ENCODE data around the gene NCAPD2.

NCAPD2 gene

DNA sequence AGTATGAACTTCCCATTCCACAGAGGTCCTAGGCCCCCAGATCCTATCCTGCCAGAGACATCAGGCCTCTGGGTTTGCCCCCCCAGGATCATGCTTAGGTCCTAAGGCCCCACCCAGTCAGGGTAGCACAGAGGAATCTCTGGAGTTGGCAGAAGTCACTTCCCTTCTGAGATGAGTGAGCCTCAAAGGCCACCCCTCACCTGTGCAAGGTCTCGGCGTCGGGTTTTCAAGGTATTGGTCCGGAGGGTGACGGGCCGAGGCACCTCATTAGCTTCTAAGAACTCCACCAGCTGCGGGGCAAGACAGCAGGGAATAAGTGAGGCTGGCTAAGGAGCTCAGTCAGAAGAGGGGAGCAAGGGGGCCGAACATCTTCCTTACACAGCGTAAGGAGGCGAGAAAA, 69.0 kb downstream of the NCAPD2 start:
- Histone ChIP-seq H3K4me1 (ENCODE audit: insufficient read depth, low read length) (no peaks in the 10 kb centered on the region), H3K36me3 (ENCODE audit: insufficient read depth, low read length) (peaks cover 44% of the 10 kb centered on the region), H3K9me3 (ENCODE audit: control insufficient read depth, insufficient read depth, low read length) (no peaks in the 10 kb centered on the region), H3K9ac (ENCODE audit: low read depth, low read length) (no peak overlapping the region)

DNA sequence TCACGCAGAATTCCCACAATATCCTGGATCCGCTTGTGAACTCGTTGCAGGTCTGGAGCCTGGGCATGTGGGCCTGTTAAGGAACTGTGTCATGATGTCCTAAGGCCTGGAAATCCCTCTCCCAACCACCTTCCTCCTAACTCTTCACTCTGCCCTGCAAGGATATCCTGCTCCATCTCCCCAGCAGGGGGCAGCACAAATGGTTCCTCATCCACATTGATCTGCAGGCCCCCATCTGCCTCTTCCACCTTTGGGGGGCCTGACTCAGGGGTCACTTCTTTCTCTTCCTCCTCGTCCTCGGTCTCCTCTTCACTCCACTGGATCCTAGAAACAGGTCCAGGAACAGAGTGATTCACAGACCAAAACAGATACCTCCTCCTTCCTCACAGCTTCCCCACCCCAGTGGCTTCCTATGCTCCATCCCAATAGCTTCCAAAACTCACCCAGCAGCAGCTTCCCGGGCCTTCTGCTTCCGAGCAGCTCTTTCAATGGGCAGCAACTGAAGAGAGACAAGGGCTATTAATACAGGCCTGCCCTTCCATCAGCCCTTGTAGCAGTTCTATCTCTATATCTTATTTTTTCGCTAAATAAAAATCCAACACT, 69.6 kb downstream of the NCAPD2 start:
- Histone ChIP-seq H3K9me3 (ENCODE audit: control insufficient read depth, insufficient read depth, low read length) (no peaks in the 10 kb centered on the region), H3K36me3 (ENCODE audit: insufficient read depth, low read length) (peaks cover 44% of the 10 kb centered on the region), H3K4me1 (ENCODE audit: insufficient read depth, low read length) (no peaks in the 10 kb centered on the region), H3K9ac (ENCODE audit: low read depth, low read length) (no peak overlapping the region)

DNA sequence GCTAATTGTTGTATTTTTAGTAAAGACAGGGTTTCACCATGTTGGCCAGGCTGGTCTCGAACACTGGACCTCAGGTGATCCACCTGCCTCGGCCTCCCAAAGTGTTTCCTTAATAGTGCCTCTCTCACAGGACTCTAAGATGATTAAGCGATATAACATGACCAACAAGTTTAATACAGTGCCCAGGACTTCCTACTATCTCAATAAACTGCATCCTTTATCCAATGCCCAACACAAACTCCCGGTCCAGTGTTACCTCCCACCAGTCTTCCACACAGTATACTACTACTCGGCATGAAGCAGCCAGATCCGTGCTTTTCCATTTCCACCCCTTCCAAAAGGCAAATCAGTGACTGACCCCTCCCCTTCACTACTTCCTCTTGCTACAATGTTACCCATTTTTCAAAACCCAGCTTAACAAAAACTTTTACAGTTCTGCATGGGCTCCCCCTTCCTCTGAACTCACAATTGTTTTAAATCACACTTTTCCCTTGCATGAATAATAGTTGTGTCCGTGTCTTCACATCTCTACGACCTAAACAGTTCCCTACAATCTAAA, 73.3 kb downstream of the NCAPD2 start:
- no peaks in the 10 kb centered on the region; the same call in 1 of the 2 replicates for H3K4me1 ChIP-seq (ENCODE audit: insufficient read depth, low read length)
- H3K9ac ChIP-seq (ENCODE audit: low read depth, low read length), result peak overlapping the region; percentile 98
- no peaks in the 10 kb centered on the region for H3K9me3 ChIP-seq (ENCODE audit: control insufficient read depth, insufficient read depth, low read length)
- peaks cover 27% of the 10 kb centered on the region for H3K36me3 ChIP-seq (ENCODE audit: insufficient read depth, low read length)

DNA sequence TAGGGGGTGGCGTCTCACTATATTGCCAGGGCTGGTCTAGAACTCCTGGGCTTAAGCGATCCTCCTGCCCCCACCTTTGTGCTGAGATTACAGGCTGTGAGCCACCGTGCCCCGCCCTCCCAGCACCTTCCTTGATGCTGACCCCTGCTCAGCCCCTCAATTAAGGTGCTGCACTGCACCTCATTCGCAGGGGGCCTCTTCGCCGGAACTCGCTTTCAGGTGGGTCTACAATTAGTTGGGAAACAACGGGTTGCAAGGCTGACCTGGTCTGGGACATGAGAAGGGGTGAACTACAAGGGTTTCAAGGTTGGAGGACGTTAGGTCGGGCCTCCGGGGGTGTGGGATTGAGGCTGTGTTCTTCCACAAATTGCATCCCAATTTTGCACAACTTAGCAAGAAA, 75.4 kb downstream of the NCAPD2 start:
- Histone ChIP-seq H3K9ac (ENCODE audit: low read depth, low read length) (peak overlapping the region; percentile 98; the same call in 1 of the 2 replicates), H3K4me1 (ENCODE audit: insufficient read depth, low read length) (no peaks in the 10 kb centered on the region; the same call in 1 of the 2 replicates), H3K9me3 (ENCODE audit: control insufficient read depth, insufficient read depth, low read length) (no peaks in the 10 kb centered on the region), H3K36me3 (ENCODE audit: insufficient read depth, low read length) (peaks cover 26% of the 10 kb centered on the region)

- Histone ChIP-seq H3K9ac (ENCODE audit: low read depth, low read length) (no peak overlapping the region), H3K36me3 (ENCODE audit: insufficient read depth, low read length) (peaks cover 30% of the 10 kb centered on the region), H3K9me3 (ENCODE audit: control insufficient read depth, insufficient read depth, low read length) (no peaks in the 10 kb centered on the region), H3K4me1 (ENCODE audit: insufficient read depth, low read length) (no peaks in the 10 kb centered on the region; the same call in 1 of the 2 replicates)
Measured at GRCh38 chr12:6569786-6570185, 75.9 kb downstream of the NCAPD2 start.

GRCh38 chr12:6570264-6570887, 76.5 kb downstream of the NCAPD2 start:
- H3K4me1 ChIP-seq (ENCODE audit: insufficient read depth, low read length), result no peaks in the 10 kb centered on the region; the same call in 1 of the 2 replicates
- no peak overlapping the region for H3K9ac ChIP-seq (ENCODE audit: low read depth, low read length)
- H3K36me3 ChIP-seq (ENCODE audit: insufficient read depth, low read length), result peaks cover 33% of the 10 kb centered on the region
- no peaks in the 10 kb centered on the region for H3K9me3 ChIP-seq (ENCODE audit: control insufficient read depth, insufficient read depth, low read length)

GRCh38 chr12:6573001-6573400, 79.1 kb downstream of the NCAPD2 start:
- Histone ChIP-seq H3K36me3 (ENCODE audit: insufficient read depth, low read length) (peaks cover 36% of the 10 kb centered on the region), H3K9ac (ENCODE audit: low read depth, low read length) (no peak overlapping the region), H3K4me1 (ENCODE audit: insufficient read depth, low read length) (no peaks in the 10 kb centered on the region; the same call in 1 of the 2 replicates), H3K9me3 (ENCODE audit: control insufficient read depth, insufficient read depth, low read length) (no peaks in the 10 kb centered on the region)

- Histone ChIP-seq H3K9ac (ENCODE audit: low read depth, low read length) (no peak overlapping the region), H3K36me3 (ENCODE audit: insufficient read depth, low read length) (peaks cover 48% of the 10 kb centered on the region), H3K9me3 (ENCODE audit: control insufficient read depth, insufficient read depth, low read length) (no peaks in the 10 kb centered on the region), H3K4me1 (ENCODE audit: insufficient read depth, low read length) (no peaks in the 10 kb centered on the region; the same call in 1 of the 2 replicates)
Measured at GRCh38 chr12:6574576-6575295, 80.8 kb downstream of the NCAPD2 start.

- Histone ChIP-seq H3K36me3 (ENCODE audit: insufficient read depth, low read length) (peaks cover 55% of the 10 kb centered on the region), H3K9ac (ENCODE audit: low read depth, low read length) (no peak overlapping the region), H3K9me3 (ENCODE audit: control insufficient read depth, insufficient read depth, low read length) (no peaks in the 10 kb centered on the region), H3K4me1 (ENCODE audit: insufficient read depth, low read length) (no peaks in the 10 kb centered on the region)
Measured at GRCh38 chr12:6575648-6576047, 81.7 kb downstream of the NCAPD2 start.

Data from ES-I3 (cell line).